ENCODE data around the gene HUS1.

HUS1 gene

GRCh38 chr7:47915616-47915976 is 63.8 kb downstream of the HUS1 start:
- DNase-seq, result no peak

DNA sequence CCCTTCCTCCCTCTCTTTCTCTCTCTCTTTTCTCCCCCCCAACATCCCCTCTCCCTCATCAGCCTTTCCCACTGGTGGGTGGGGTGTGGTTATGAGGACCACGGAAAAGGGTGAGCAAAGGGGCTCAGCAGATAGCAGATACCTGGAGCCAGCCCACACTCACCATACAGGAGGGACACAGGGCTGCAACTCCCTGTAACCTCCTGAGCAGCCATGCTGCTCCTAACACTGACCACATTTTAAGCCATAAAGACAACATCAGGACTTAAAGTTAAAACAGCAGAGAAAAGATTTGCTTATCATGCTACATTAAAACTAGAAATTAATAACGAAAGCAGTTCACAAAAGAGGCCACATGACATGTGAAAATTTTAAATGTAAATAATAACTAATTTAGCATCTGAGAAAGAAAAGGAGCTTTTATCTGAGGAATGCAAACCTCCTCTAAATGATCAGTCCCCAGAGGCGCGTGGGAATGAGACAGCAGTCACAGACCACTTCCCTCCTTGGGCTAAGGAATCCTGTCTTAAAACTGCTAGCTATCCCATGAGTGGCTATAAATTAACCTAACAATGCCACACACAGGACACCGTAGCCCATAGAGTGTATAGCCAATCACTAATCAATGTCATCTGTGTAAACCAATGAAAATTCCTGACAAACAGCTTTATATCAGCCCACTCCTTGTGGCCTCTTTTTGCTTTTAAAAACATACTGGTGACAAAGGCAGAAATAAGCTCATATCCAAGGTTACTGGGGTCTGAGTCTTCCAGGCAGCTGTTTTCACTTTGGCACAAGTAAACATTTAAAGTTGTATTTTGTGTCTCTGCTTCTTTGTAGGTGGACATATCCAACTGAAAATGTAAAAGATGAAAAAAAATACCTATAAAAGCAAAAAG is 64.4 kb downstream of the HUS1 start:
- no peak for DNase-seq
